ENCODE results near the gene LIMS1.
"Not testable (repeated sequence)": the region's sequence is repeated elsewhere in the genome, so short reads cannot be mapped to it uniquely, and the experiment has no call there.

The LIMS1 gene

GRCh38 chr2:108552566-108552965 lies 18.3 kb downstream of the LIMS1 start:
- no peak for DNase-seq (ENCODE audit: low read depth in 2 of 2)

DNA sequence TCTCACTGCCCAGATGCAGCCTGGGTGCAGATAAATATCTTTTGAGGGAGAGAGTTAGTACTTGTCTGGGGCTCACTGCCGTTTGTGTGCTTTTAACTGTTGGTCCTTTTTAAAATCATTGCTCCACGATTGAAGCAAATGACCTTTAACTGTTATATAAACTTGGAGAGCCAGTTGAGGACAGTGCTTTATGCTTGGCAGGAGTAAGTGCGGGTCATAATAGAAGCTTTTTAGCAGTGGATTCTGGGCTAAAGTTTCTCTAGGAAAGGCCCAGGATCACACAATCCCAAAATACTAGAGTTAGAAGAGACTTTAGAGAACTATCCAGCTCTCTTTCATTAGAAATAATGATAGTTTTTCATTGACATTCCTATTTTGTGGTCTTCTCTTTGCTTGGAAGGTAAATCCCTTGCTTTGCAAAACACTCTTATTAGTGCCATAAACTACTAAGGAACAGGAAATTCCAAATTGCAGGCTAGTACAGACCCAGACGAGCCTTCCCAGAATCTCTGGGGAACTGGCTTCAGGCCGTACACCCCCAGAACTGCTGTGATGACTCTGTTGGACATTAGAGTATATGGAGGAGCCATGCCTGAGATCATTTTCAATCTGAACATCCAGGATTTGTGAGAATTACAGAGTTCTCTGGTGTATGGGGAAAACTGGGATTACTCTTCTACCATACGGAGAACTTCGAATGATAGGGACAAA lies 19.1 kb downstream of the LIMS1 start:
- no peak for DNase-seq (ENCODE audit: low read depth in 2 of 2)

DNA sequence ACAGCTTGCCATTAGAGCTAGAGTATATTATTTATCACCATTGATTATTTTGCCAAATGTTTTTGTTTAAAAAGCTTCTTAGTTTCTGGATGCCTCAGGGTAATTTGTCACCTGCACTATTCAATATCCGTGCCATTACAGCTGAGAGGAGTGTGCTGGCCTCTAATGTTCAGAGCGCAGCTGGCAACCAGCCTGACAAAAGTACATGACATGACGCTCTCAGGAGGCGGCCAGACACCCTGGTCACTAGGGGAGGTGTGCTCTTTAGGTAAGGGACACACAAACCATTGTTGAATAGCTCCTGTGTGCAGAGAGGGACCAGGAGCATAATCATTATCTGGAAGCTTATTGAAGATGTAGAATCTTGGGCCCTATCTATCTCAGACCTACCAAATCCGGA lies 20.3 kb downstream of the LIMS1 start:
- DNase-seq (ENCODE audit: low read depth in 2 of 2) = no peak

- DNase-seq (ENCODE audit: low read depth in 2 of 2) = no peak
Measured at GRCh38 chr2:108555572-108555971, 21.3 kb downstream of the LIMS1 start.

DNA sequence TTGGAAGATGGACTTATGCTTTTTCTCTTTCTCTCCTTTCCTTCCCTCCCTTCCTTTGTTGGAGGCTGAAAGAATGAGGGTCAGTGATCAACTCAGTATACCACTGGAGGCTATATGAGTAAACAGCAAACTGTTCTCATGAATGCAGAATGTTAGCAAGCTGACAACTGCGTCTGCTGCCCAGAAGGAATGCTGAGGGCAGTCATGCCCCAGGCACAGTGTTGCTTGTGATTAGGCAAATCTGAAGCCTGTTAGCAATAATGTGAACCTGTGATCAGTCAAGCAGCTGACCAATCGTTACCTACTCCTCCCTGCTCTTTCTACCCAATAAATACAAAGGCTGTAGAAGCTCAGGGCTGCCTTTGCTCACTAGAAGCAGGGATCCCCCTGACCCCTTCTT lies 22.3 kb downstream of the LIMS1 start:
- DNase-seq (ENCODE audit: low read depth in 2 of 2) = not testable (repeated sequence)

DNA sequence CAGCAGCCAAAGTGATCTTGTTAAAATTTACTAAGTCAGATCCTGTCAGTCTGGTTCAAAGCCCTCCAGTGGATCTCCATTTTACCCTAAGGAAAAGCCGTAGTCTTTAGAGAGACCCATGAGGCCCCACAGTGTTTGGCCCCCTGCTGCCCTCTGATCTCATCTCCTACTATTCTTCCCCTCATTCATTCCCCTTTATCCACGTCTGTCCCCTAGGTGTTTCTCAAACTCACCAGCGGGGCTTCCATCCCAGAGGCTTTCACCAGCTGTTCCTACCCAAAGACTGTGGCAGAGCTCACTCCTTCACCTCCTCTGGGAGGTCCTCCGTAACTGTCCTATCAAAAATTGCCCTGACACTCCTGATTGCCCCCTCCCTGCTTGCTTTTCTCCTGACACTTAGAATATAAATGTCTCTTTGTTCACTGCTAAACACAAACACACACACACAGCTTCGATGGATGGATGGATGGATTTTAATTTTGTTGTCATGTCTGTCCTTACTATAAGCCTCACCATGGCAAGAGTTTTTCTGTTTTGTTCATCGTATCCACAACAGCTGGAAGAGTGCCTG lies 26.1 kb downstream of the LIMS1 start:
- no peak for DNase-seq (ENCODE audit: low read depth in 2 of 2)

DNA sequence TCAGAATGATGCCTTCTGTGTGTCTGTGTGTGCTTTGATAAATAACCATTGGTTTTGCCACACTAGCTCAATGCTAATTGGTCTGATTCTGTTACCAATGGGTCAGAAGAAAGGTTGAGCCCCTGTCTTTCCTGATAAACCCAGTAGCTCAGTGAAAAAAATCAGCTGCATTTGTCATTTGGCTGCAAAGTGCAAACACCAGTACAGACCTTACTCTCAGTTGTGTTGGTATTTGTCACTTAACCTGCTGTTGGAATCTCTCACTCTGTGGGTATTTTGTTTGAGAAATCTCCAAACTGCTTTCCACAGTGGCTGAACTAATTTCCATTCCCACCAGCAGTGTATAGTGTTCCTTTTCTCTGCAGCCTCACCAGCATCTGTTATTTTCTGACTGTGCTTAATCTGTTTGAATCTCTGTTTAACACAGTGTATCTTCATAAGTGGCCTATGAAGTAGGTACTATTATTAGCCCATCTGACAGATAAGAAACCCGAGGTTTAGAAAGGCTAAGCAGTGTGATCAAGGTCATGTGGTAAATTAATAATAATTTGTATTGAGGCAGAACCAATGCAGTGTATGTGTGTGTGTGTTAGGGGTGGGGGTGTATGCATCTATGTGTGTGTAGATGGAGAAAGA lies 26.7 kb downstream of the LIMS1 start:
- no peak for DNase-seq (ENCODE audit: low read depth in 2 of 2)

DNA sequence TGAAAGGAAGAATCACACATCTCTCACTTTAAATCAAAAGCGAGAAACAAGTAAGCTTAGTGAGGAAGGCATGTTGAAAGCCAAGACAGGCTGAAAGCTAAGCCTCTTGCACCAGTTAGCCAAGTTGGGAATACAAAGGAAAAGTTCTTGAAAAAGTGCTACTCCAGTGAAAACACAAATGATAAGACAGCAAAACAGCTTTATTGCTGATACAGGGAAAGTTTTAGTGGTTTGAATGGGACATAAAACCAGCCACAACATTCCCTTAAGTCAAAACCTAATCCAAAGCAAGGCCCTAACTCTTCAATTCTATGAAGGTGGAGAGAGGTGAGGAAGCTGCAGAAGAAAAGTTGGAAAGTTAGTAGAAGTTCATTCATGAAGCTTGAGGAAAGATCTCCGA lies 28.0 kb downstream of the LIMS1 start:
- DNase-seq (ENCODE audit: low read depth in 2 of 2) = no peak

GRCh38 chr2:108564510-108564909 lies 30.2 kb downstream of the LIMS1 start:
- DNase-seq (ENCODE audit: low read depth in 2 of 2) = no peak

DNA sequence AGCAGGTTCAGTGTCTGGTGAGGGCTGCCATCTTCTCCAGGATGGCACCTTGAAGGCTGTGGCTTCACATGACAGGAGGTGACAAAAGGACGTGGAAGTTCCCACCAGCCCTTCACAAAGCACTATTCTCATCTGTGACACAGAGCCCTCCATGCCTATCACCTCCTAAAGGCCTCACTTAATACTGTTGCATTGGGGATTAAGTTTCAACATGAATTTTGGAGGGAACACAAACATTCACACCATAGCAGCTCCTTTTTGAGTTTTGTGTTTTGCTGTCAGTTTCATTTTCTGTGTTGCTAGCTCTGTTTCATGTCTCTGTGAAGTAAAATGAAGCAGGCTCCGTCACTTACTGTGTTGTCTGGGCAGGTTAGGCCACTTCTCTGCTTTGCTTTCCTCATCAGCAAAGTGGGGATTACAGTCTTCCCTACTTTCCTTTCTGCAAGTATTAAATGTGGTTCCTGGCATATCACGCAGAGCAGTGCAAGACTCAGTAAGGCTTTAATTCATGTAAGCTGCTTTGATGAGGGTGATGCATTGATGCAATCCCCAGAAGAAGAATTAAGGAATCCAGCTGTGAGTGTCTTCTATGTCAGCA lies 31.6 kb downstream of the LIMS1 start:
- peak in 1 of 2 donors; percentile 15 for DNase-seq (ENCODE audit: low read depth in 2 of 2)

DNA sequence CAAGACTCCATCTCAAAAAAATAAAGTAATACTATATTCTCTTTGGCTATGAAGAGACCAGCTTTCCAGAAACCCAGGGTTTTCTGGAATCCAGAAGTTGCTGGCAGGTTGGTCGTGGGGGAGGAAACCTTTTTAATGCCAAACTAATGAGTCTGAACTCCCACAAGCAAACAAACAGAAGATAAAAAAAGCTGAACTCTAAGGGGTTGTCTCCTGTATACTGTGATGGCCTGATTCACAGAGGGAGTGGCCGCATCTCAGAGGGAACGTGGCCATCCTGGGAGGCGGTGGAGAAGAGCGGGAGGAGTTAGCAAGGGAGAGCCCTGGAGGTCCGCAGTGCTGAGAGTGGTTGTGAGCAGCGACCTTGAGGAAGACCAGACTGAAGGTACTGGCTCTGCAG lies 36.1 kb downstream of the LIMS1 start:
- DNase-seq (ENCODE audit: low read depth in 2 of 2) = no peak

DNA sequence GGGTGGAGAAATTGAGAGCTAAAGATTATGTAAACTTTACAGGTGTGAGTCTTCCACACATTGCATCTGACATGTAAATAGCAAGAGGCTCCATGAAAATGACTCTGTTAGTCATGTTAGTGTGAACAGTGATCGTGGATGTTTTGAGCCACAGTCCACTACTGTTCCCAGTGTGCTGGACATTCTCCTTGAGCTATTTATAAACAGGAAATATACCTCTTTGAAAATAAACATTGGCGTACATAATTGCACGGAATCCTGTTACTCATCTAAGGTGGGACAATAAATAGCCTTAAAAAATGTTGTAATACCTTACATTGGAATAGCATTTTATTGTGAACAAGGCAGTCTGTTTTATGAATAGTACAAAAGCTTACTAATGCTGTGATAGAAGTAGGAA lies 37.0 kb downstream of the LIMS1 start:
- no peak for DNase-seq (ENCODE audit: low read depth in 2 of 2)

GRCh38 chr2:108573061-108573460 lies 38.8 kb downstream of the LIMS1 start:
- no peak for DNase-seq (ENCODE audit: low read depth in 2 of 2)

- no peak for DNase-seq (ENCODE audit: low read depth in 2 of 2)
Measured at GRCh38 chr2:108574332-108574731, 40.1 kb downstream of the LIMS1 start.

GRCh38 chr2:108575132-108575966 lies 41.1 kb downstream of the LIMS1 start:
- DNase-seq (ENCODE audit: low read depth in 2 of 2) = no peak

- no peak for DNase-seq (ENCODE audit: low read depth in 2 of 2)
Measured at GRCh38 chr2:108577099-108577498, 42.8 kb downstream of the LIMS1 start.

- no peak for DNase-seq (ENCODE audit: low read depth in 2 of 2)
Measured at GRCh38 chr2:108579623-108580022, 45.4 kb downstream of the LIMS1 start.

GRCh38 chr2:108580050-108580449 lies 45.8 kb downstream of the LIMS1 start:
- no peak for DNase-seq (ENCODE audit: low read depth in 2 of 2)

- DNase-seq (ENCODE audit: low read depth in 2 of 2) = peak in 1 of 2 donors; percentile 34
Measured at GRCh38 chr2:108583903-108584520, 49.7 kb downstream of the LIMS1 start.

- no peak for DNase-seq (ENCODE audit: low read depth in 2 of 2)
Measured at GRCh38 chr2:108585436-108585835, 51.2 kb downstream of the LIMS1 start.

GRCh38 chr2:108586116-108586515 lies 51.8 kb downstream of the LIMS1 start:
- no peak for DNase-seq (ENCODE audit: low read depth in 2 of 2)

DNA sequence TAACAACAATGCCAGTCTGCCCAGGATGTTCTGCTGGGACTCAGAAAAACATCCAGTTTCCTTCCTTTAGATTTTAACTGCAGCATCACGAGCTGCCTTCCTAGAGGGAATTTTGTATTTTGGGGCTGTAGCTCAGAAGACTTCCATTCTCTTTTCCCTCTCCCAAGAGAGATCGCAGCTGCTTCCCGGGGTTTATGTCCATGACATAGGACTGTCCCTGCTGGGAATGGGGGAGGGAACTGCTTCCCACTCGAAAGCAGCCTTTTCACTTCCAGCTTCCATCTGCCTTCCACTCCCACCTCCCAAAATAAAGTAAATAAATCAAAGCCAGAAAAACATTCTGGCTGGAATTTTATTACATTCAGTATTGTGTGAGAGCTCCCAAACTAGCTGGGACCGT lies 52.4 kb downstream of the LIMS1 start:
- no peak for DNase-seq (ENCODE audit: low read depth in 2 of 2)
